ENCODE measurements around the gene NFE2L2. TPM values are rescaled to one million over a fixed set of nuclear protein-coding genes. Genes with fewer than 3 reads are reported as not detected.

Gene NFE2L2
- total and polyA plus RNA-seq, 2 donors (not counting 3 experiments of a cell fraction or from before 2014, with no cell fraction given) = 57.1 to 66.2 TPM

GRCh38 chr2:177306550-177306949, 42.0 kb upstream of the NFE2L2 start:
- DNase-seq (ENCODE audit: low read depth, low spot score) (no peak), FAIRE-seq (no peak)
- CTCF ChIA-PET = interaction anchor here (1.1 kb wide), 1 partner anchor 142 kb away, joined by 3 read pairs; no protein-coding TSS in a partner anchor
- Histone ChIP-seq H3K79me2 (ENCODE audit: control insufficient read depth, insufficient read depth, low read length) (no peaks in the 10 kb centered on the region), H3K36me3 (ENCODE audit: control insufficient read depth in 2 of 2, extremely low read depth in 1 of 2, insufficient read depth in 2 of 2, low read length in 2 of 2) (peaks cover 0 to 2% of the 10 kb centered on the region in 2 experiments), H4K20me1 (replicated peaks; ENCODE audit: control insufficient read depth, extremely low read depth, insufficient read depth, low read length) (no peaks in the 10 kb centered on the region), H3K4me2 (ENCODE audit: insufficient read depth, low read length) (no peak overlapping the region), H3K9me1 (replicated peaks; ENCODE audit: control insufficient read depth, extremely low read depth, insufficient read depth, low read length) (no peaks in the 10 kb centered on the region), H2AFZ (ENCODE audit: low read depth, low read length) (no peak overlapping the region), H3K4me1 (ENCODE audit: control insufficient read depth, extremely low read depth, insufficient read depth, low read length) (no peaks in the 10 kb centered on the region), H3K9ac (replicated peaks; ENCODE audit: extremely low read depth, insufficient read depth, low read length) (no peak overlapping the region), H3K27ac (ENCODE audit: insufficient read depth, low read depth, low read length) (no peak overlapping the region), H3K4me3 (replicated peaks in 1 of 3; ENCODE audit: insufficient read depth in 1 of 3, low read depth in 1 of 3, low read length in 3 of 3) (no peak overlapping the region), H3K9me3 (replicated peaks; ENCODE audit: control insufficient read depth, insufficient read depth, low read length) (no peaks in the 10 kb centered on the region), H3K27me3 (ENCODE audit: control insufficient read depth in 2 of 2, insufficient read depth in 2 of 2, low read length in 2 of 2) (no peaks in the 10 kb centered on the region)
- dilution Hi-C loops (cut with MboI; ENCODE audit: extremely low pct_ligation_motif_present, low sequenced_read_pairs) (no loop called here), intact Hi-C loops (cut with micrococcal nuclease) (no loop called here)
- TF ChIP-seq GATA2 (IDR thresholded peaks at IDR 0.05; ENCODE audit: insufficient read depth, insufficient read length, low read depth, low read length) (no peak), CTCF (IDR thresholded peaks at IDR 0.05; ENCODE audit: extremely low read depth in 1 of 2, insufficient read depth in 1 of 2, low read depth in 1 of 2, low read length in 2 of 2) (no peak), MYC (IDR thresholded peaks at IDR 0.05; ENCODE audit: low read depth, low read length) (no peak), POLR2AphosphoS5 (IDR thresholded peaks at IDR 0.05; ENCODE audit: insufficient read depth, low read depth, low read length) (no peak), POLR2A (IDR thresholded peaks at IDR 0.05; ENCODE audit: low read depth, low read length) (no peak), FOS (IDR thresholded peaks at IDR 0.05; ENCODE audit: borderline replicate concordance, insufficient read depth, low read length) (no peak)
- BruUV-seq (replicated peaks) = no TSS peak
- POLR2A ChIA-PET = no interaction called here

- no TSS peak for BruUV-seq (replicated peaks)
- Histone ChIP-seq H3K9ac (replicated peaks; ENCODE audit: extremely low read depth, insufficient read depth, low read length) (no peak overlapping the region), H4K20me1 (replicated peaks; ENCODE audit: control insufficient read depth, extremely low read depth, insufficient read depth, low read length) (no peaks in the 10 kb centered on the region), H3K9me3 (replicated peaks; ENCODE audit: control insufficient read depth, insufficient read depth, low read length) (no peaks in the 10 kb centered on the region), H3K9me1 (replicated peaks; ENCODE audit: control insufficient read depth, extremely low read depth, insufficient read depth, low read length) (no peaks in the 10 kb centered on the region), H3K27ac (ENCODE audit: insufficient read depth, low read depth, low read length) (no peak overlapping the region), H3K27me3 (ENCODE audit: control insufficient read depth in 2 of 2, insufficient read depth in 2 of 2, low read length in 2 of 2) (no peaks in the 10 kb centered on the region), H3K79me2 (ENCODE audit: control insufficient read depth, insufficient read depth, low read length) (no peaks in the 10 kb centered on the region), H3K4me2 (ENCODE audit: insufficient read depth, low read length) (no peak overlapping the region), H3K4me1 (ENCODE audit: control insufficient read depth, extremely low read depth, insufficient read depth, low read length) (no peaks in the 10 kb centered on the region), H3K36me3 (ENCODE audit: control insufficient read depth in 2 of 2, extremely low read depth in 1 of 2, insufficient read depth in 2 of 2, low read length in 2 of 2) (peaks cover 0 to 2% of the 10 kb centered on the region in 2 experiments), H3K4me3 (replicated peaks in 1 of 3; ENCODE audit: insufficient read depth in 1 of 3, low read depth in 1 of 3, low read length in 3 of 3) (no peak overlapping the region), H2AFZ (ENCODE audit: low read depth, low read length) (no peak overlapping the region)
- DNase-seq (ENCODE audit: low read depth, low spot score) (no peak), FAIRE-seq (no peak)
- CTCF ChIA-PET = interaction anchor here (1.1 kb wide), 1 partner anchor 7 kb away, joined by 5 read pairs; no protein-coding TSS in a partner anchor
- POLR2A ChIA-PET = no interaction called here
- dilution Hi-C loops (cut with MboI; ENCODE audit: extremely low pct_ligation_motif_present, low sequenced_read_pairs) = no loop called here
- no peak for TF ChIP-seq CTCF (IDR thresholded peaks at IDR 0.05; ENCODE audit: extremely low read depth in 1 of 2, insufficient read depth in 1 of 2, low read depth in 1 of 2, low read length in 2 of 2)
- TF ChIP-seq FOS (IDR thresholded peaks at IDR 0.05; ENCODE audit: borderline replicate concordance, insufficient read depth, low read length) = no peak
- no peak for TF ChIP-seq MAX (IDR thresholded peaks at IDR 0.05; ENCODE audit: insufficient read depth, insufficient read length)
- TF ChIP-seq POLR2AphosphoS5 (IDR thresholded peaks at IDR 0.05; ENCODE audit: insufficient read depth, low read depth, low read length) = no peak
- TF ChIP-seq JUN (IDR thresholded peaks at IDR 0.05; ENCODE audit: borderline replicate concordance, insufficient read depth, insufficient read length, low read depth) = no peak
- TF ChIP-seq EZH2 (IDR thresholded peaks at IDR 0.05; ENCODE audit: borderline replicate concordance, low read depth, low read length, severe bottlenecking) = no peak
- intact Hi-C loops (cut with micrococcal nuclease) = no loop called here
These were observed 39.4 kb upstream of the NFE2L2 start for GRCh38 chr2:177303939-177304338.
